ENCODE results near the gene USP37. TPM values are rescaled to one million over a fixed set of nuclear protein-coding genes. Genes with fewer than 3 reads are reported as not detected.

USP37 gene
- total and polyA plus RNA-seq, 2 of the 13 experiments (the other 11 are each of a cell fraction or from before 2014, with no cell fraction given): 6.5 to 30.6 TPM

DNA sequence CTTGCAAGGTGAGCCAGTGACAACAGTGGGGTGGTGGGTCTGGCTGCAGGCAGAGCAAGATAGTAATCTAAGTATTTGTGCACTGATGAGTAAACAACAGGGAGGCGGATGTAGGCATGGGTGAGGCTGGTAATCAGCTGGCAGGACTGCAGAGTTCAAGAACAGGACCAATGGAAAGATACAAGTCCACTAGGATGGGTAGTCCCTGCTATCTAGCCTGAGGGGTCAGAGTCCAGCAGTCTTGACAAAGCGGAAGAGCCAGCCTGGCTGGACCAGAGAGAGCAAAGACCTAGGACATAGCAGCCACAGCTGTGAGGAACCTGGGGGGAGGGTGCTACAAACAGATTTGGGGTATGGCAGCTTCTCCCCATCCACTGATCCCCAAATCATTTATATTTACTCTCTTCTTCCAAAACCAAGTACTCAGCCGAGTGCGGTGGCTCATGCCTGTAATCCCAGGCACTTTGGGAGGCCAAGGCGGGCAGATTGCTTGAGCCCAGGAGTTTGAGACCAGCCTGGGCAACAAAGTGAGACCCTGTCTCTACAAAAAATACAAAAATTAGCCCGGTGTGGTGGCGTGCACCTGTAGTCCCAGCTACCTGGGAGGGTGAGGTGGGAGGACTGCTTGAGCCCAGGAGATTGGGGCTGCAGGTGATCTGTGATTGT lies 123.3 kb downstream of the USP37 start (continued):
- TF ChIP-seq GTF2F1 (IDR thresholded peaks at IDR 0.05; ENCODE audit: low read length): no peak
- peak; percentile 82; the same call in 1 of the 2 replicates for TF ChIP-seq JUND (CRISPR knock-in tag; IDR thresholded peaks at IDR 0.05)
- 0 out of 2 replicates have a peak, but pooled peaks have one; percentile 4 for TF ChIP-seq NKX3-1 (CRISPR knock-in tag; IDR thresholded peaks at IDR 0.05)
- TF ChIP-seq, protein P1, sequence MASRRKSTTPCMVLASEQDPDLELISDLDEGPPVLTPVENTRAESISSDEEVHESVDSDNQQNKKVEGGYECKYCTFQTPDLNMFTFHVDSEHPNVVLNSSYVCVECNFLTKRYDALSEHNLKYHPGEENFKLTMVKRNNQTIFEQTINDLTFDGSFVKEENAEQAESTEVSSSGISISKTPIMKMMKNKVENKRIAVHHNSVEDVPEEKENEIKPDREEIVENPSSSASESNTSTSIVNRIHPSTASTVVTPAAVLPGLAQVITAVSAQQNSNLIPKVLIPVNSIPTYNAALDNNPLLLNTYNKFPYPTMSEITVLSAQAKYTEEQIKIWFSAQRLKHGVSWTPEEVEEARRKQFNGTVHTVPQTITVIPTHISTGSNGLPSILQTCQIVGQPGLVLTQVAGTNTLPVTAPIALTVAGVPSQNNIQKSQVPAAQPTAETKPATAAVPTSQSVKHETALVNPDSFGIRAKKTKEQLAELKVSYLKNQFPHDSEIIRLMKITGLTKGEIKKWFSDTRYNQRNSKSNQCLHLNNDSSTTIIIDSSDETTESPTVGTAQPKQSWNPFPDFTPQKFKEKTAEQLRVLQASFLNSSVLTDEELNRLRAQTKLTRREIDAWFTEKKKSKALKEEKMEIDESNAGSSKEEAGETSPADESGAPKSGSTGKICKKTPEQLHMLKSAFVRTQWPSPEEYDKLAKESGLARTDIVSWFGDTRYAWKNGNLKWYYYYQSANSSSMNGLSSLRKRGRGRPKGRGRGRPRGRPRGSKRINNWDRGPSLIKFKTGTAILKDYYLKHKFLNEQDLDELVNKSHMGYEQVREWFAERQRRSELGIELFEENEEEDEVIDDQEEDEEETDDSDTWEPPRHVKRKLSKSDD (CRISPR knock-in tag; IDR thresholded peaks at IDR 0.05; ENCODE audit: low read depth): peak; percentile 67; the same call in 1 of the 2 replicates
- TF ChIP-seq KAT8 (CRISPR knock-in tag; IDR thresholded peaks at IDR 0.05): peak; percentile 81
- TF ChIP-seq RBM39 (IDR thresholded peaks at IDR 0.05; ENCODE audit: low read depth, low read length, poor library complexity, severe bottlenecking): no peak
- TF ChIP-seq, protein P2, sequence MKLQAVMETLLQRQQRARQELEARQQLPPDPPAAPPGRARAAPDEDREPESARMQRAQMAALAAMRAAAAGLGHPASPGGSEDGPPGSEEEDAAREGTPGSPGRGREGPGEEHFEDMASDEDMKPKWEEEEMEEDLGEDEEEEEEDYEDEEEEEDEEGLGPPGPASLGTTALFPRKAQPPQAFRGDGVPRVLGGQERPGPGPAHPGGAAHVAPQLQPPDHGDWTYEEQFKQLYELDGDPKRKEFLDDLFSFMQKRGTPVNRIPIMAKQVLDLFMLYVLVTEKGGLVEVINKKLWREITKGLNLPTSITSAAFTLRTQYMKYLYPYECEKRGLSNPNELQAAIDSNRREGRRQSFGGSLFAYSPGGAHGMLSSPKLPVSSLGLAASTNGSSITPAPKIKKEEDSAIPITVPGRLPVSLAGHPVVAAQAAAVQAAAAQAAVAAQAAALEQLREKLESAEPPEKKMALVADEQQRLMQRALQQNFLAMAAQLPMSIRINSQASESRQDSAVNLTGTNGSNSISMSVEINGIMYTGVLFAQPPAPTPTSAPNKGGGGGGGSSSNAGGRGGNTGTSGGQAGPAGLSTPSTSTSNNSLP (IDR thresholded peaks at IDR 0.05; ENCODE audit: low read depth, low read length): peak; percentile 90
- TF ChIP-seq ETV5 (CRISPR knock-in tag; IDR thresholded peaks at IDR 0.05; ENCODE audit: borderline replicate concordance): peak; percentile 98
- TF ChIP-seq ZNF343 (CRISPR knock-in tag; IDR thresholded peaks at IDR 0.05): peak; percentile 63; the same call in 1 of the 2 replicates
- no peak for TF ChIP-seq ZNF256 (CRISPR knock-in tag; conservative IDR thresholded peaks at IDR 0.05)
- TF ChIP-seq, protein P3, sequence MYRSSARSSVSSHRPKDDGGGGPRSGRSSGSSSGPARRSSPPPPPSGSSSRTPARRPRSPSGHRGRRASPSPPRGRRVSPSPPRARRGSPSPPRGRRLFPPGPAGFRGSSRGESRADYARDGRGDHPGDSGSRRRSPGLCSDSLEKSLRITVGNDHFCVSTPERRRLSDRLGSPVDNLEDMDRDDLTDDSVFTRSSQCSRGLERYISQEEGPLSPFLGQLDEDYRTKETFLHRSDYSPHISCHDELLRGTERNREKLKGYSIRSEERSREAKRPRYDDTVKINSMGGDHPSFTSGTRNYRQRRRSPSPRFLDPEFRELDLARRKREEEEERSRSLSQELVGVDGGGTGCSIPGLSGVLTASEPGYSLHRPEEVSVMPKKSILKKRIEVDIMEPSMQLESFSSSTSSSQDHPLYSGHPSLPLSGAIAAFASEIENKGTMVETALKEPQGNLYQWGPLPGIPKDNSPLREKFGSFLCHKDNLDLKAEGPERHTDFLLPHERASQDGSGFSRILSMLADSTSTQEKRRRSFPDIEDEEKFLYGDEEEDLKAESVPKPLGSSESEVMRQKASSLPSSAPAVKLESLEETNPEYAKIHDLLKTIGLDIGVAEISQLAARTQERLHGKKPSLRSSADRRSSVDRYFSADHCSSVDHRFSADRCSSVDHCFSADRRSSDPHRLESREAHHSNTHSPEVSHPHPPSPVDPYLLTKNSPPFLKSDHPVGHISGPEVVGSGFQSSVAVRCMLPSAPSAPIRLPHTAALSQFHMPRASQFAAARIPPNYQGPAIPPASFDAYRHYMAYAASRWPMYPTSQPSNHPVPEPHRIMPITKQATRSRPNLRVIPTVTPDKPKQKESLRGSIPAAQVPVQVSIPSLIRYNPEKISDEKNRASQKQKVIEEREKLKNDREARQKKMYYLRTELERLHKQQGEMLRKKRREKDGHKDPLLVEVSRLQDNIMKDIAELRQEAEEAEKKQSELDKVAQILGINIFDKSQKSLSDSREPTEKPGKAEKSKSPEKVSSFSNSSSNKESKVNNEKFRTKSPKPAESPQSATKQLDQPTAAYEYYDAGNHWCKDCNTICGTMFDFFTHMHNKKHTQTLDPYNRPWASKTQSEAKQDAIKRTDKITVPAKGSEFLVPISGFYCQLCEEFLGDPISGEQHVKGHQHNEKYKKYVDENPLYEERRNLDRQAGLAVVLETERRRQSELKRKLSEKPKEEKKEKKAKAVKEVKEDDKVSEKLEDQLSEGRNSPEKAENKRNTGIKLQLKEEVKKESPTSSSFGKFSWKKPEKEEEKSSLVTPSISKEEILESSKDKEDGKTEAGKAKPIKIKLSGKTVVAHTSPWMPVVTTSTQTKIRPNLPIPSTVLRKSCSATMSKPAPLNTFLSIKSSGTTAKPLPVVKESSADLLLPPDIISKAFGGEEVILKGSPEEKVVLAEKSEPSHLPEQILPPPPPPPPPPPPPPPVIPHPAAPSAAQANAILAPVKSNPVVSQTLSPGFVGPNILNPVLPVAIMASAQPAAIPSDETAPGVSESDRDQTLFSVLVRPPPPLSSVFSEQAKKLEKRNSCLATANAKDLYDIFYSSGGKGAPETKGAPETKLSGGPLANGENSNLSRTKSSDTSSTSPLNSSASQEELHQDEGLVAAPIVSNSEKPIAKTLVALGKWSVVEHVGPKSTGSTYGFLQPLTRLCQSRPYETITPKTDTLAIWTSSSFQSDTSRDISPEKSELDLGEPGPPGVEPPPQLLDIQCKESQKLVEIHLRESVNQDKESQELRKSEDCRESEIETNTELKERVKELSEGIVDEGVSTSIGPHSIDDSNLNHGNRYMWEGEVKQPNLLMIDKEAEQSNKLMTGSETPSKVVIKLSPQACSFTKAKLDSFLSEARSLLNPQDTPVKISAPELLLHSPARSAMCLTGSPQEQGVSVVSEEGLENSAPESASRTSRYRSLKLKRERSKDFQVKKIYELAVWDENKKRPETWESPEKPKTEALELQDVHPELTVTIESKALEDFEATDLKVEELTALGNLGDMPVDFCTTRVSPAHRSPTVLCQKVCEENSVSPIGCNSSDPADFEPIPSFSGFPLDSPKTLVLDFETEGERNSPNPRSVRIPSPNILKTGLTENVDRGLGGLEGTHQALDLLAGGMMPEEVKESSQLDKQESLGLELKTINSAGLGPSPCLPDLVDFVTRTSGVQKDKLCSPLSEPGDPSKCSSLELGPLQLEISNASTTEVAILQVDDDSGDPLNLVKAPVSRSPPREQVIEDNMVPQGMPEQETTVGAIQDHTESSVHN (CRISPR knock-in tag; IDR thresholded peaks at IDR 0.05): no peak; the same call in none of the 2 replicates
- TF ChIP-seq, protein P4, sequence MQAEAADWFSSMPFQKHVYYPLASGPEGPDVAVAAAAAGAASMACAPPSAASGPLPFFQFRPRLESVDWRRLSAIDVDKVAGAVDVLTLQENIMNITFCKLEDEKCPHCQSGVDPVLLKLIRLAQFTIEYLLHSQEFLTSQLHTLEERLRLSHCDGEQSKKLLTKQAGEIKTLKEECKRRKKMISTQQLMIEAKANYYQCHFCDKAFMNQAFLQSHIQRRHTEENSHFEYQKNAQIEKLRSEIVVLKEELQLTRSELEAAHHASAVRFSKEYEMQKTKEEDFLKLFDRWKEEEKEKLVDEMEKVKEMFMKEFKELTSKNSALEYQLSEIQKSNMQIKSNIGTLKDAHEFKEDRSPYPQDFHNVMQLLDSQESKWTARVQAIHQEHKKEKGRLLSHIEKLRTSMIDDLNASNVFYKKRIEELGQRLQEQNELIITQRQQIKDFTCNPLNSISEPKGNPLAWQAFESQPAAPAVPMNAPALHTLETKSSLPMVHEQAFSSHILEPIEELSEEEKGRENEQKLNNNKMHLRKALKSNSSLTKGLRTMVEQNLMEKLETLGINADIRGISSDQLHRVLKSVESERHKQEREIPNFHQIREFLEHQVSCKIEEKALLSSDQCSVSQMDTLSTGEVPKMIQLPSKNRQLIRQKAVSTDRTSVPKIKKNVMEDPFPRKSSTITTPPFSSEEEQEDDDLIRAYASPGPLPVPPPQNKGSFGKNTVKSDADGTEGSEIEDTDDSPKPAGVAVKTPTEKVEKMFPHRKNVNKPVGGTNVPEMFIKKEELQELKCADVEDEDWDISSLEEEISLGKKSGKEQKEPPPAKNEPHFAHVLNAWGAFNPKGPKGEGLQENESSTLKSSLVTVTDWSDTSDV (CRISPR knock-in tag; IDR thresholded peaks at IDR 0.05): no peak; the same call in 1 of the 2 replicates

Data from HepG2 (cell line).